GM12801 (cell line): ENCODE measurements around the gene CLDN10.

Experiments used
- TF ChIP-seq, protein P1 (sequence below): IDR thresholded peaks from one replicate; pipeline ENCODE4 v1.5.1; 2011; ENCODE audit warnings: control low read depth; ENCODE audit not compliant: insufficient read length; ENCODE audit errors: extremely low read depth

CLDN10 gene, protein sequence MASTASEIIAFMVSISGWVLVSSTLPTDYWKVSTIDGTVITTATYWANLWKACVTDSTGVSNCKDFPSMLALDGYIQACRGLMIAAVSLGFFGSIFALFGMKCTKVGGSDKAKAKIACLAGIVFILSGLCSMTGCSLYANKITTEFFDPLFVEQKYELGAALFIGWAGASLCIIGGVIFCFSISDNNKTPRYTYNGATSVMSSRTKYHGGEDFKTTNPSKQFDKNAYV

DNA sequence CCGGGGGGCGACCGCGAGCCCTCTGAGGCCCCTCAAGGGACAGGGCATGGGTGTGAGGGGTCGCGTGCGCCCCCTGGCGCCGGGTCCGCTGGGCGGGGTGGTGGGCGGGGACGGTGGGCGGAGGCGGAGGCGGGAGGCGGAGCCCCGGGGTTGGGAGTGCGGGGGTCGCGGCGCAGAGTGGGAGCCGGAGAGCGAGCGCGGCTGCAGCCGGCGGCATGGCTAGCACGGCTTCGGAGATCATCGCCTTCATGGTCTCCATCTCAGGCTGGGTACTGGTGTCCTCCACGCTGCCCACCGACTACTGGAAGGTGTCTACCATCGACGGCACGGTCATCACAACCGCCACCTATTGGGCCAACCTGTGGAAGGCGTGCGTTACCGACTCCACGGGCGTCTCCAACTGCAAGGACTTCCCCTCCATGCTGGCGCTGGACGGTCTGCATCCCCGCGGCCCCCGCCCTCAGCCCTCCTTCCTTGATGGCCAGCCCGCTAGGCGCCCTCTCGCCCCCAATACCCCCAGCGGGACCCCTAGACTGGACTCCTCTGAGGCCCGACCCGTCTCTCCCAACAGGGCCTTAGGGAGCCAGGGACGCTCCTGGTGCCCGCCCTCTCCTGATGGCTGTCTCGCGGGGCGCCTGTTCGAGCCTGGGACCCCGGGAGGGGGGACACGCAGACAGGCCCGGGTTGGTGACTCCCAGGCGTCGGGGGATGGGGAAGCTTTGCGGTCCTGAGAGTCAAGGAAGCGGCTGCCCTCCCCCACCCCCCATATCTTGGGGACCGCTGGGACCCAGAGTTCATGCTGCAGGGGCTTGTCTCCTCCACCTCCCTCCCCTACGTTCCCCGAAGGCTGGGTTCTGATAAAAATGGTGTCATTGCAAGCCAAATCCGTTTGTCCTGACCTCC is at the start of gene CLDN10:
Gene CLDN10, plus strand, starts transcription at position 182 of the 903 bp plus-strand sequence. Its CDS starts 34 bp downstream, at position 216.
- TF ChIP-seq, protein P1, sequence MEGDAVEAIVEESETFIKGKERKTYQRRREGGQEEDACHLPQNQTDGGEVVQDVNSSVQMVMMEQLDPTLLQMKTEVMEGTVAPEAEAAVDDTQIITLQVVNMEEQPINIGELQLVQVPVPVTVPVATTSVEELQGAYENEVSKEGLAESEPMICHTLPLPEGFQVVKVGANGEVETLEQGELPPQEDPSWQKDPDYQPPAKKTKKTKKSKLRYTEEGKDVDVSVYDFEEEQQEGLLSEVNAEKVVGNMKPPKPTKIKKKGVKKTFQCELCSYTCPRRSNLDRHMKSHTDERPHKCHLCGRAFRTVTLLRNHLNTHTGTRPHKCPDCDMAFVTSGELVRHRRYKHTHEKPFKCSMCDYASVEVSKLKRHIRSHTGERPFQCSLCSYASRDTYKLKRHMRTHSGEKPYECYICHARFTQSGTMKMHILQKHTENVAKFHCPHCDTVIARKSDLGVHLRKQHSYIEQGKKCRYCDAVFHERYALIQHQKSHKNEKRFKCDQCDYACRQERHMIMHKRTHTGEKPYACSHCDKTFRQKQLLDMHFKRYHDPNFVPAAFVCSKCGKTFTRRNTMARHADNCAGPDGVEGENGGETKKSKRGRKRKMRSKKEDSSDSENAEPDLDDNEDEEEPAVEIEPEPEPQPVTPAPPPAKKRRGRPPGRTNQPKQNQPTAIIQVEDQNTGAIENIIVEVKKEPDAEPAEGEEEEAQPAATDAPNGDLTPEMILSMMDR = no peak

DNA sequence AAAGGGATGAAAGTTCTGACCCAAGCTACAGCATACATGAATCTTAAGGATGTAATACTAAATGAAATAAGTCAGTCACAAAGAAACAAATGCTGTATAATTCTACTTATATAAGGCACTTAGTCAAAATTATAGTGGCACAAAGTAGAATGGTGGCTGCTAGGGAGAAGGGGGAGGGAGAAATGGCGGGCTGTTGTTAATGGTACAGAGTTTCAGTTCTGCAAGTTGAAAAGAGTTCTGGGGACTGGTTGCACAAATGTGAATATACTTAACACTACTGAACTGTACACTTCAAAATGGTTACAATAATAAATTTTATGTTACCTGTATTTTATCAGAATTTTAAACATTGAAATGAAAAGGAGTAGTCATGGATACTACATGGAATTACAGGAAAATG is 48.9 kb upstream of the CLDN10 start:
- TF ChIP-seq, protein P1 = no peak

DNA sequence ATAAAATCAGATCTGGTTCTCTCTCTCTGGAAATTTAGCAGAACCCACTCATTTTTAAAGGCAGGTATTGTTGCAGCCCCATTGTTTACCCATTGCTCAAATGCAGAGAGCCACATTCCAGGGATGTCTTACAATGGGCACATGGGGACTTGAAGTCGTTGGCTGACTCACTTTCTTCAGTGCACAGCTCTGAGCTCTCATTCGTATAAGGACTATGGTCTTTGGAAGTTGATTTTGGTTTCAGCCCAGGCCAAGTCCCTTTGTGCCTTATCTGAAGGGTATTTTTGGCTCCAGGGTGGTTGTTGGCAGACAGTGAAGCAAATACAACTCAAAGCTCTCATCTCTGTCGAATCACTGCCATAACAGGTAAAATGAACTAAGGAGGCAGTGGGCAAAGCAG is 47.3 kb upstream of the CLDN10 start:
- TF ChIP-seq, protein P1 = no peak

DNA sequence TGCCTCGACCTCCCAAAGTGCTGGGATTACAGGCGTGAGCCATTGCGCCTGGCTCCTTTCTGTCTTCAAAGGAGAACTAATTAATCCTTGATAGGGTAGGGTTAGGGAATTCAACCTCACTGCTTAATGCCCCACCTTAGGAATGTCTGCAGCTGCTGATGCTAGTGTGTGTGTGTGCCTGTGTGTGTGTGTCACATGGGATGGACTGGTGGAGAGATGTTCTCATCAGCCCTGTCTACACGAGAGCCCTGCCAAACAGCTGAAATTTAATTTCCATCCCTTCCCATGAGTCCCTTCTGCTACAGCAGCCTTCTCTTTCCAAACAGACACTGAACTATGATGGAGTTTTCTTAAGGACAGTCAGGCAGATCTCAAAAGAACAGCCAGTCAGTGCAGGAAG is 46.5 kb upstream of the CLDN10 start:
- TF ChIP-seq, protein P1 = no peak

DNA sequence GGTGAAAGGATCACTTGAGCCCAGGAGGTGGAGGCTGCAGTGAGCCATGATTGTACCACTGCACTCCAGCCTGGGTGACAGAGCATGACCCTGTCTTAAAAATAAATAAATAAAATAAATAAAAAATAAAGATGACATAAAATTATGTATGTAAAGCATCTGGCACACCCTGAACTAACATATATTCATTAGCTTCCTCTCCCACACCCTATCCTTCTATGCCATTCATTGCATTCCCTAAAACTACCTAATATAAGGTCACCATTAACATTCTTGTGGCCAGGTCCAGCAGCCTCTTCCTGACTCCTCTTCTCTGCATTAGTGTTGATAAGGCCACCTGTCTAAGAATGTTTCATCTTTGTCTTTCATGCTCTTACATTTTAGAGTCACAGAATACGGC is 44.5 kb upstream of the CLDN10 start:
- TF ChIP-seq, protein P1 = no peak

DNA sequence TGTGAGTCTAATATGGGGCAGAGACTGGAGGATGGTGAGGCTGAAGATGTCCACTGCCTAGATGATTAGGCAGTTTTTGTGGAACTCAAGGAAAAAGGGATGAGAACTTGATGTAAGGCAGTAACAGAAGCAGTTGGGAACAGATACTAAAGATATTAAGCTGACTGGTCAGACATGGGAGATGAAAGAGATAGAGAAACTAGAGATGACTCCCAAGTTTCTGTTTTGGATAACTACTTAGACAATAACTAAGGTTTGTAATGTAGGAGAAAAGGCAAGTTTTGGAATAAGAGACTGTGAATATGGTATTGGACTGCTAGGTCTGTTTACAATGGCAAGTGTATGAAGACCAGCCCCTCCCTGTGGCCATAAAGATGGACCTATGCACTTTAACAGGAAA is 43.5 kb upstream of the CLDN10 start:
- TF ChIP-seq, protein P1 = no peak

DNA sequence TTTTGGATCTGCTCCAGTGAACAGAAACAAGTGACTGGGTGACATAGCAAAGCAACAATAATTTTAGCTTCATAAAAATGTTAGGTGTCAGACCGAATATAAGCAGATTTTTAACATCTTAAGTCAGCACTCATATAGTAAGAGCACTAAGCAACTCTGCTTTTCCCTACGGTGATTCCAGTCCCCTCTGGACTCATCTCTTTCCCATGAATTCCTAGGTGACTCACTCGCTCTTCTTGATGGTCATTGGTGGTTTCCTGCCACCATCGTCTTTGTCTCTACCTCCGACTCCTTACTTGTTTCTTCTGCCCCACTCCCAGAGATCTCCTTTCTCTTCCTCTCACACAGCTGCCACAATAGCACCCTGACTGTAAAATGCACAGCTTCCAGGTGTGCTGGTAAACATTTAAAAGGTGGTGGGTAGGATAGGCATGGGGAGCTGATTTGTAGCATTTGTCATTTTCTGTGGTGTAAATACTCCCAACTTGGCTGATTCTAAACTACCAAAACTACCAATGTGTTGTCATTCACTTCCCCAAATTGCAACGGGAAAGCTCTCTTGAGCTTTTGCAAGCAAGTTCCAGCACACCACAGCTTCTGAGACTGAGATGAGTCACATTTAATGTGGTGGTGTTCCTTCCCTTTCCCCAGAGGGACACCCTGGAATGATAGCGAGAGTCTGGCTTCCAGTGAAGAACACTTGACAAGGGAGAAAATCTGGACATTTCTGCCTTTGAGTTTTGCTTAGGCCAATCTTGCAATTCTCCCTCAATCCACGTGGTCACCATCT is 42.8 kb upstream of the CLDN10 start:
- TF ChIP-seq, protein P1 = no peak
